Measurements from ENCODE around the gene IFNAR2. TPM values are rescaled to one million over a fixed set of nuclear protein-coding genes. Genes with fewer than 3 reads are reported as not detected.

Gene IFNAR2
- total and polyA plus RNA-seq, 4 donors, result 21.4 to 38.4 (median 27.5) TPM

DNA sequence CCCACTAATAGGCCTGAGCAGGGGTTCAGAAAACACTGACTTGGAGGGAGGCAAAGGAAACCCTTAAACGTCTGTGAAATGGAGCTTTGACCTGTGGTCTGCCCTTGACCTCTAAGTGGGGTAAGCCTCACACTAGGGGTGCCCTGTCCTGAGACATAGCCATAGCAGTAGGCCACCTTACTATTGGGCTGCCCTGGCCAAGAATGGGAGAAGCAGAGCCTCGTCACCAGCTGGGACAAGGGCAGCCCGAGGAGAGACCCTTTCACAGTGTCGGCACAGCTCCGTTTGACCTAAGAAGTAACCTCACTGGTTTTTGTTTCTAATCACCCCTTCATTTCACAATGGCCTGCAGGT is 26.4 kb upstream of the IFNAR2 start:
- Histone ChIP-seq H3K9me3 (ENCODE audit: control insufficient read depth in 4 of 4, insufficient read depth in 3 of 4, low read length in 3 of 4) (peaks cover 0 to 2% (median under 1%) of the 10 kb centered on the region in 4 donors), H3K9ac (ENCODE audit: insufficient read depth in 1 of 2, low read length in 2 of 2) (no peak overlapping the region), H3K36me3 (ENCODE audit: control insufficient read depth in 4 of 4, insufficient read depth in 4 of 4, low read length in 4 of 4) (no peaks in the 10 kb centered on the region), H3K27ac (ENCODE audit: low read depth in 1 of 2, low read length in 1 of 2) (peak overlapping the region in 1 of 2 donors; percentile 85), H3K4me3 (no peak overlapping the region), H3K4me1 (ENCODE audit: control insufficient read depth in 5 of 5, insufficient read depth in 5 of 5, low read length in 5 of 5) (peaks cover 0 to 17% (median 12%) of the 10 kb centered on the region in 5 donors), H3K27me3 (ENCODE audit: control insufficient read depth in 3 of 3, insufficient read depth in 3 of 3, low read length in 2 of 3) (no peaks in the 10 kb centered on the region)
- 66 to 75% methylated on average over 5 of the region's 5 CpGs for WGBS, 2 donors
- TF ChIP-seq, protein P1, sequence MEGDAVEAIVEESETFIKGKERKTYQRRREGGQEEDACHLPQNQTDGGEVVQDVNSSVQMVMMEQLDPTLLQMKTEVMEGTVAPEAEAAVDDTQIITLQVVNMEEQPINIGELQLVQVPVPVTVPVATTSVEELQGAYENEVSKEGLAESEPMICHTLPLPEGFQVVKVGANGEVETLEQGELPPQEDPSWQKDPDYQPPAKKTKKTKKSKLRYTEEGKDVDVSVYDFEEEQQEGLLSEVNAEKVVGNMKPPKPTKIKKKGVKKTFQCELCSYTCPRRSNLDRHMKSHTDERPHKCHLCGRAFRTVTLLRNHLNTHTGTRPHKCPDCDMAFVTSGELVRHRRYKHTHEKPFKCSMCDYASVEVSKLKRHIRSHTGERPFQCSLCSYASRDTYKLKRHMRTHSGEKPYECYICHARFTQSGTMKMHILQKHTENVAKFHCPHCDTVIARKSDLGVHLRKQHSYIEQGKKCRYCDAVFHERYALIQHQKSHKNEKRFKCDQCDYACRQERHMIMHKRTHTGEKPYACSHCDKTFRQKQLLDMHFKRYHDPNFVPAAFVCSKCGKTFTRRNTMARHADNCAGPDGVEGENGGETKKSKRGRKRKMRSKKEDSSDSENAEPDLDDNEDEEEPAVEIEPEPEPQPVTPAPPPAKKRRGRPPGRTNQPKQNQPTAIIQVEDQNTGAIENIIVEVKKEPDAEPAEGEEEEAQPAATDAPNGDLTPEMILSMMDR (IDR thresholded peaks at IDR 0.05; ENCODE audit: control extremely low read depth, extremely low read depth), result no peak
- DNase-seq, result no peak
- ATAC-seq (ENCODE audit: insufficient read depth, low FRiP score), result no peak

DNA sequence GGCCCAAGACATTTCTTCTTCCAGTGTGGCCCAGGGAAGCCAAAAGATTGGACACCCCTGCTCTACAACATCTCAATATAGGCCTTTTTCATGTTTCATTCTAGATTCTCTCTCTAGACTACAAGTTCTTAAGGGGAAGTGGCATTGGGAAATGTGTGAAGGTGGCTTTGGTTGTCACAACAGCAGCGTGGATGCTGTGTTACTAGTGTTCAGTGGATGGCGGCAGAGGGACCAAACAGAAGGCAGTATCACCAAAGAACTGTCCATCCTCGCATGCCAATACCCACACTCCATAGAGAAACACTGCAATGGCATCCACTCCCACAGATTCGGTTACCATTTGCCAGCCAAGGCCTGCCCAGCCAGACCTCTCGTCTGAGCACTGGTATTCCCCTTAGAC is 24.3 kb upstream of the IFNAR2 start:
- 68 to 81% methylated on average over 5 of the region's 5 CpGs for WGBS, 2 donors
- DNase-seq, result no peak
- Histone ChIP-seq H3K4me3 (no peak overlapping the region), H3K4me1 (ENCODE audit: control insufficient read depth in 5 of 5, insufficient read depth in 5 of 5, low read length in 5 of 5) (peaks cover 0 to 11% (median 0%) of the 10 kb centered on the region in 5 donors), H3K9ac (ENCODE audit: insufficient read depth in 1 of 2, low read length in 2 of 2) (no peak overlapping the region), H3K27ac (ENCODE audit: low read depth in 1 of 2, low read length in 1 of 2) (peak overlapping the region in 1 of 2 donors; percentile 41), H3K27me3 (ENCODE audit: control insufficient read depth in 3 of 3, insufficient read depth in 3 of 3, low read length in 2 of 3) (no peaks in the 10 kb centered on the region), H3K36me3 (ENCODE audit: control insufficient read depth in 4 of 4, insufficient read depth in 4 of 4, low read length in 4 of 4) (no peaks in the 10 kb centered on the region), H3K9me3 (ENCODE audit: control insufficient read depth in 4 of 4, insufficient read depth in 3 of 4, low read length in 3 of 4) (peaks cover 0 to 2% (median under 1%) of the 10 kb centered on the region in 4 donors)
- no peak for ATAC-seq (ENCODE audit: insufficient read depth, low FRiP score)
- TF ChIP-seq, protein P1 (IDR thresholded peaks at IDR 0.05; ENCODE audit: control extremely low read depth, extremely low read depth), result no peak

DNA sequence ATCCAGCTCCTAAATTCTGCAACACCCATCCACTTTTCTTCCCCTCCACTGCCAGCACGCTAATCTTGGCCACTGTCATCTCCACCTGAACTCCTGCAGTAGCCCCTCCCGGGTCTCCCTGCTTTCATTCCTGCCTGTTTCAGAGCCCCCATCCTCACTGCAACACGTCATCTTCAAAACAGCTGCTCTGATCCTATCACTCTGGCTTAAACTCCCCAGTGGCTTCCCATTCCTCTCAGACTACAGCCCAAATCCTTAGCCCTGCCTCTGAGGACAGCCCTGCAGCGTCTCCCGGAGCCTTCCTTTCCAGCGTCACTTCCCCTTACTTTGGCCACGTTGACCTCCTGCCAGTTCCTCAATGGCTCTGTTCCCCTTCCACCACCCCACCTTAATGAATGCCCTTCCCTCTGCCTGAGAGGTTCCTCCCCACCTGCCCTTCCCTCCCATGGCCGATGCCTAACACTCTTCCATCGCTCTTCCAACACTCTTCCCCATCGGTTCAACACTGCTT is 22.9 kb upstream of the IFNAR2 start:
- no peak overlapping the region for H3K27ac ChIP-seq (ENCODE audit: low read depth in 1 of 2, low read length in 1 of 2)
- H3K36me3 ChIP-seq (ENCODE audit: control insufficient read depth in 4 of 4, insufficient read depth in 4 of 4, low read length in 4 of 4), result no peaks in the 10 kb centered on the region
- H3K4me1 ChIP-seq (ENCODE audit: control insufficient read depth in 5 of 5, insufficient read depth in 5 of 5, low read length in 5 of 5), result peaks cover 0 to 12% (median 3%) of the 10 kb centered on the region in 5 donors
- 77 to 80% methylated on average over 10 of the region's 10 CpGs for WGBS, 2 donors
- no peaks in the 10 kb centered on the region for H3K27me3 ChIP-seq (ENCODE audit: control insufficient read depth in 3 of 3, insufficient read depth in 3 of 3, low read length in 2 of 3)
- H3K9ac ChIP-seq (ENCODE audit: insufficient read depth in 1 of 2, low read length in 2 of 2), result no peak overlapping the region
- no peak overlapping the region for H3K4me3 ChIP-seq
- TF ChIP-seq, protein P1 (IDR thresholded peaks at IDR 0.05; ENCODE audit: control extremely low read depth, extremely low read depth), result no peak
- no peak for DNase-seq
- peaks cover 0 to 2% (median under 1%) of the 10 kb centered on the region in 4 donors for H3K9me3 ChIP-seq (ENCODE audit: control insufficient read depth in 4 of 4, insufficient read depth in 3 of 4, low read length in 3 of 4)
- no peak for ATAC-seq (ENCODE audit: insufficient read depth, low FRiP score)
